NCI-H2107 (cell line): Measurements from ENCODE around the gene ARHGAP30.
A peak's percentile ranks its signal among the peaks of the same experiment; 100 is the strongest.
"Not testable (repeated sequence)": the region's sequence is repeated elsewhere in the genome, so short reads cannot be mapped to it uniquely, and the experiment has no call there.

ENCODE experiments used
- DNase-seq: peaks from one replicate; lab custom pipeline; 2025; lab: John Stamatoyannopoulos, UW

The ARHGAP30 gene

GRCh38 chr1:161037661-161038522 lies 31.8 kb downstream of the ARHGAP30 start:
- no peak for DNase-seq

- no peak for DNase-seq
Observed at GRCh38 chr1:161033751-161034150, 35.9 kb downstream of the ARHGAP30 start.

GRCh38 chr1:161032409-161032808 lies 37.3 kb downstream of the ARHGAP30 start:
- no peak for DNase-seq

- DNase-seq, result no peak
Observed at GRCh38 chr1:161031874-161032273, 37.8 kb downstream of the ARHGAP30 start.

- DNase-seq, result not testable (repeated sequence)
Observed at GRCh38 chr1:161029466-161029865, 40.2 kb downstream of the ARHGAP30 start.

GRCh38 chr1:161026954-161027353 lies 42.7 kb downstream of the ARHGAP30 start:
- not testable (repeated sequence) for DNase-seq

- not testable (repeated sequence) for DNase-seq
Observed at GRCh38 chr1:161022432-161022831, 47.3 kb downstream of the ARHGAP30 start.

GRCh38 chr1:161021970-161022353 lies 47.7 kb downstream of the ARHGAP30 start:
- no peak for DNase-seq

- DNase-seq, result peak; percentile 98
Observed at GRCh38 chr1:161021165-161021969, 48.3 kb downstream of the ARHGAP30 start.

- DNase-seq, result no peak
Observed at GRCh38 chr1:161020509-161021164, 49.1 kb downstream of the ARHGAP30 start, which contains the start of gene F11R. Gene F11R (minus strand): TSS chr1:161021152. CDS start chr1:161021073, 79 bp downstream.

- DNase-seq, result peak; percentile 22
Observed at GRCh38 chr1:161019751-161020495, 49.8 kb downstream of the ARHGAP30 start.

- not testable (repeated sequence) for DNase-seq
Observed at GRCh38 chr1:161019111-161019660, 50.5 kb downstream of the ARHGAP30 start.

GRCh38 chr1:161018631-161018930 lies 51.1 kb downstream of the ARHGAP30 start:
- DNase-seq, result no peak

- DNase-seq, result no peak
Observed at GRCh38 chr1:161017756-161018630, 51.7 kb downstream of the ARHGAP30 start.

GRCh38 chr1:161017181-161017580 lies 52.5 kb downstream of the ARHGAP30 start:
- DNase-seq, result not testable (repeated sequence)

- DNase-seq, result not testable (repeated sequence)
Observed at GRCh38 chr1:161016683-161017082, 53.0 kb downstream of the ARHGAP30 start.

- no peak for DNase-seq
Observed at GRCh38 chr1:161013488-161014230, 56.0 kb downstream of the ARHGAP30 start.

- no peak for DNase-seq
Observed at GRCh38 chr1:161013131-161013487, 56.6 kb downstream of the ARHGAP30 start.

- no peak for DNase-seq
Observed at GRCh38 chr1:161012420-161012819, 57.3 kb downstream of the ARHGAP30 start.
